ENCODE results near the gene STAT4.
"Not testable (repeated sequence)": the region's sequence is repeated elsewhere in the genome, so short reads cannot be mapped to it uniquely, and the experiment has no call there.

The STAT4 gene

GRCh38 chr2:190999058-190999457 lies 151.7 kb downstream of the STAT4 start:
- DNase-seq (ENCODE audit: extremely low read depth, low read depth): no peak
- TF ChIP-seq CTCF (IDR thresholded peaks at IDR 0.05; ENCODE audit: low read depth, low read length, missing control alignments): no peak
- no peak overlapping the region for H3K4me3 ChIP-seq (replicated peaks; ENCODE audit: low read depth, low read length)

- no peak overlapping the region for H3K4me3 ChIP-seq (replicated peaks; ENCODE audit: low read depth, low read length)
- DNase-seq (ENCODE audit: extremely low read depth, low read depth): no peak
- no peak for TF ChIP-seq CTCF (IDR thresholded peaks at IDR 0.05; ENCODE audit: low read depth, low read length, missing control alignments)
These were observed 153.2 kb downstream of the STAT4 start for GRCh38 chr2:190997526-190998113.

GRCh38 chr2:190996947-190997346 lies 153.8 kb downstream of the STAT4 start:
- H3K4me3 ChIP-seq (replicated peaks; ENCODE audit: low read depth, low read length): no peak overlapping the region
- no peak for DNase-seq (ENCODE audit: extremely low read depth, low read depth)
- no peak for TF ChIP-seq CTCF (IDR thresholded peaks at IDR 0.05; ENCODE audit: low read depth, low read length, missing control alignments)

- no peak for DNase-seq (ENCODE audit: extremely low read depth, low read depth)
- H3K4me3 ChIP-seq (replicated peaks; ENCODE audit: low read depth, low read length): no peak overlapping the region
- TF ChIP-seq CTCF (IDR thresholded peaks at IDR 0.05; ENCODE audit: low read depth, low read length, missing control alignments): peak; percentile 75
These were observed 154.4 kb downstream of the STAT4 start for GRCh38 chr2:190996338-190996946.

- not testable (repeated sequence) for H3K4me3 ChIP-seq (replicated peaks; ENCODE audit: low read depth, low read length); DNase-seq (ENCODE audit: extremely low read depth, low read depth)
These were observed 155.5 kb downstream of the STAT4 start for GRCh38 chr2:190995315-190995714.

GRCh38 chr2:190994148-190994547 lies 156.6 kb downstream of the STAT4 start:
- DNase-seq (ENCODE audit: extremely low read depth, low read depth): no peak

GRCh38 chr2:190993292-190993643 lies 157.5 kb downstream of the STAT4 start:
- no peak for TF ChIP-seq CTCF (IDR thresholded peaks at IDR 0.05; ENCODE audit: low read depth, low read length, missing control alignments)
- no peak for DNase-seq (ENCODE audit: extremely low read depth, low read depth)
- H3K4me3 ChIP-seq (replicated peaks; ENCODE audit: low read depth, low read length): no peak overlapping the region

More at GRCh38 chr2:190994148-190994547, 156.6 kb downstream of the STAT4 start:
- no peak overlapping the region for H3K4me3 ChIP-seq (replicated peaks; ENCODE audit: low read depth, low read length)
- no peak for TF ChIP-seq CTCF (IDR thresholded peaks at IDR 0.05; ENCODE audit: low read depth, low read length, missing control alignments)

Data from HFF-Myc (cell line).